ENCODE data around the gene HACL1.
"Not testable (repeated sequence)": the region's sequence is repeated elsewhere in the genome, so short reads cannot be mapped to it uniquely, and the experiment has no call there.

Gene HACL1

DNA sequence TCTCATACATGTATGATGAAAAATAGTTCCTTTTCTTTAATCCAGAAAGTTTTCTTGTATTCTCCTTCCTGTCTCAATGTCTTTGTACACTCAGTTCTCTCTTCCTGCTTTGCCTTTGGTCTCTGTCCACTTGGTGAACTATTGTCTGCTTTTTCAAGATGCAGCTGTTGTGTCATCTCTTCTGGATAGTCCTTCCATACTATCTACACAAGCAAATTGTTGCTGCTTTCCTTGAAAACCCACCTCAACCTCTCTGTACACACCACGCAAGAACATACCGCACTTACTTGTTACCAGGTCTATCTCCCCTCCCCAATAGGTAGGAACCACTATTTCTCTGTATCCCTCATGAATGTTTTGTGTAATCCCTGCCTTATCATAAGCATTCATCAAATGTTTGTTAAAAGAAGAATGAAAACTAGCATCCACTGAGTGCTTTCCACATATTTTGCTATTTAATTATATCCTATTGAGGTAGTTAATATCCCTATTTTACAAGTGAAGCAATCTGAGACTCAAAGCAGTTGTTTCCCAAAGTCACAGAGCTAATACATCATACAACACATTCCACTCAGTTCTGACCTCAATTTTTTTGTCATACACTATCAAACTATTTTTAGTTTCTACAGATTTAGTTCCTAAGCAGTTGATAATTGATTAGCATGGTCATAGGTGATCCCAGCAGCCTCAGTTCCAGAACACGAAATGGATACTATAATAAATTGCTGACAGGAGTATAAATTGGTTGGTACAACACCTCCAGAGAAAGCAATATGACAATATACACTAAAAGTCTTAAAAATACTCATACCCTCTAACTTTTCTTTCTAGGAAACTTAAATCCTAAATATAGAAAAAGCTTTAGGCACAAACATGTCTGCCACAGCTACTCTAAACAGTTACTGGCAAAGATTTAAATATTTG lies 19.6 kb downstream of the HACL1 start:
- DNase-seq (ENCODE audit: low spot score) (no peak), FAIRE-seq (no peak)

DNA sequence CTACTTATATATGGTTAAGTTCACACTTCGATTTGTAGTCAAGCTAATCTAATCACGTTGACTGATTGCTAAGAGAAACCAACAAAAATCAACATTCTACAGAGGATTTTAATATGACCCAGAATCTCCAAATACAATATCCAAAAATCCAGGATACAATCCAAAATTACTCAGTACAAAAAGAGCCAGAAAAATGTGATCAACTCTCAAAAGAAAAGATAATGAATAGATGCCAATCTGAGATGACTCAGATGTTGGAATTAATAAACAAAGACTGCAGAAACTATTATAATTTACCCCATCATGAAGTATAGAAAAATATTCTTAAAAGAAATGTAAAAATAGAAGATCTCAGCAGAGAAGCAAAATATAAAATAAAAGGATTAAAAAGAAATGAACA lies 22.3 kb downstream of the HACL1 start:
- DNase-seq (ENCODE audit: low spot score): no peak

DNA sequence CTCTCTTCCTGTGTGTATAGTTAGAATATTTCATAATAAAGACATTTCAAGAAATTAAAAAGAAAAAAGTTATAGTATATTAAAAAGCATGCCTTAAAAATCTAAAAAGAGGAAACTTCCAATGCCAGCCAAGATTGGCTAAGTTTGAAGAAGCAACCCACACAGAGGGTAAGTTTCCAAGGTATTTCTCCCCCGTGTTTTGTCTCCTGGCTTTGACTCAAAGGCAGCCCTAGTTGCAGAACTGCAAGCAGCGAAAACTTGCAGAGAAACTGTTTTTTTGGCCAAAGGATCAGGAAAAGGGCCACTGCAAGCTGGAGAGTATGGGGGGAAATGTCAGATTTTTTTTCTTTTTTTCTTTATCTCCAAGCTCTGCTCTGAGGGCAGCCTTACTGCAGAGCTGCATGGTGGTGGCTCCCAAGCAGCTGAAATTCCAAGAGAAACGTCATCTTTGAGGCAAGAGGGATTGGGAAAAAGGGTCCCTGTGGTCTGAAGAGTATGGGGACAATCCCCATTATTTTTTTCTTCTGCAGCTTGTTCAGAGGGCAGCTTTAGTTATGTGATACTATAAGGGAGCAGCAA lies 23.0 kb downstream of the HACL1 start:
- FAIRE-seq (no peak), DNase-seq (ENCODE audit: low spot score) (no peak)

More for the DNA sequence above, 22.3 kb downstream of the HACL1 start:
- no peak for FAIRE-seq

DNA sequence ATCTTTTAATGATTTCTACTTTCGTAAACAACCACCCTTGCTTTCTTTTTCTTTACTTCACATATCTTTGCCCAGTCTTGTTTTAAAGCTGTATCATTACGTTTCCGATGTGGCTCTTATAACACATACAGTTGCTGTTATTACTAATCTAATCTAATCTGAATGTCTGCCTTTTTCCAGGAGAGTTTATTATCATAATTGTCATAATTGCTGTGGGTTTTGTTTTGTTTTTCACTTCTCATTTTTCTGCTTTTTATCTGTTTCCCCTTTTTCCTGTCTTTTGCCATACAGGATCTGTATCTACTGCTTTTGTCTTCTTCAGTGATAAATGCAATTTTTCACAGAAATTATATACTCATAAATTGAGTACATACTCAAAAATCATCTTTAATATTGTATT lies 24.9 kb downstream of the HACL1 start:
- no peak for DNase-seq (ENCODE audit: low spot score)
- FAIRE-seq: no peak

DNA sequence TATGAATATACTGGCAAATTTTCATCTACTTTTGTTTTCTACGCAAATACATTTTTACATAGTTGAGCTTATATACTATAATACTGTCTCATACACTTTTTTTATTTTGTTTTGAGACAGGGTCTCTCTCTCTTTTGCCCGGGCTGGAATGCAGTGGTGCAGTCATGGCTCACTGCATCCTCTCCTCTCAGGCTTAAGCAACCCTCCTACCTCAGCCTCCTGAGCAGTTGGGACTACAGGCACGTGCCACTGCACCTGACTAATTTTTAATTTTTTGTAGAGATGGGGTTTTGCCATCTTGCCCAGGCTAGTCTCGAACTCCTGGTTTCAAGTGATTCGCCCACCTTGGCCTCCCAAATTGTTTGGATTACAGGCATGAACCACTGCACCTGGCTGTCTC lies 25.9 kb downstream of the HACL1 start:
- FAIRE-seq (no peak), DNase-seq (ENCODE audit: low spot score) (no peak)

DNA sequence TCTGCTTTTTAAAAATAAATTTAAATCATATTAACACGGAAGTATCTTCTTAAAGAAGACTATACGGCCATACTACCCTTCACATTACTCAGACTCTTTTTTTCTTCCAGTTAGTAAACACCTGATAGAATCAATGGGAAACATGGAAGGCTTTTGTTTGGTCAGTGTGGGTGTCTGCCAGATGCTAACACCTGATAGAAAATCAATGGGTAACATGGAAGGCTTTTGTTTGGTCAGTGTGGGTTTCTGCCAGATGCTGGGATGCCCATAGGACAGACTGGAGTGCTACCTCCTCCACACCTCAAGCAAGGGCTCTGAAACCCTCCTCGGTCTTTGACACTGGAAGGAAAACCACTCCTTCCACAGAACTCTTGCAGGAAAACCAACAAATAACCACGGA lies 29.2 kb downstream of the HACL1 start:
- FAIRE-seq: no peak
- DNase-seq (ENCODE audit: low spot score): no peak

DNA sequence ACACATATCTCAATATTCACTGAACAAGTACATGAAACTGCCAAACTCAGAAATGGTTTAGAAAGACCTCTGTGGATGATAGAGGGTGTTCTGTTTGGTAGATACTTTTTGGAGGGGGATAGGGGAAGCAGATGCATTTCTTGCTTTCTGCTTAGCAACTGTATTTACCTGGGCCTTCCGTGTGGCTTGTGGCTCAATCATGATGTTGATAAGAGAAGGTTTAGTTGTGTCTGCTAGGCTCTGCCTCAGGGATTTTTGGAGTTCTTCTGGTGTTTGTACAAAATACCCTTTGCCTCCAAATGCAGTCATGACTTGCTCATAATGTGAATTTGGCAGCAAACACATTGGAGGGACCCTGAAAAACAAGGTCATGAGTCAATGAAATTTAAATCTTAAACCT lies 38.2 kb downstream of the HACL1 start:
- no peak for DNase-seq (ENCODE audit: low spot score)
- no peak for FAIRE-seq

DNA sequence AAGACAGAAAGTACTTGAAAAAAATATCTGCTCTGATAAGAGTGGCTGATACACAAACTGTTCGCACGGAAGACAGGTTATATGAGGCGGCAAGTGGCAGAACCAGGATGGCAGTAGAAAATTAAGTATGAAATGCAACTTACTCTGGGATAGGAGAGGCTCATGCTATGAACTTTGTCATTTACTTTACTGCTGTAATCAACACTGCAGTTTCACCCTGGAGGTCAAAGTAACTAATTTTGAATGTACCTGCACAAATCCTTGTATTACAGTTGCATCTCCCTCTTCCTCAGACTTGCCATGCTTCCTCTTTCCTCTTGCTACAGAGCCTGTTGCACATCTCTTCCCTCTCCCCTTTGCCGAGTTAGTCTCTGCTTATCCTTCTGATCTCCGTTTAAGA lies 38.8 kb downstream of the HACL1 start:
- FAIRE-seq (no peak), DNase-seq (ENCODE audit: low spot score) (no peak)

DNA sequence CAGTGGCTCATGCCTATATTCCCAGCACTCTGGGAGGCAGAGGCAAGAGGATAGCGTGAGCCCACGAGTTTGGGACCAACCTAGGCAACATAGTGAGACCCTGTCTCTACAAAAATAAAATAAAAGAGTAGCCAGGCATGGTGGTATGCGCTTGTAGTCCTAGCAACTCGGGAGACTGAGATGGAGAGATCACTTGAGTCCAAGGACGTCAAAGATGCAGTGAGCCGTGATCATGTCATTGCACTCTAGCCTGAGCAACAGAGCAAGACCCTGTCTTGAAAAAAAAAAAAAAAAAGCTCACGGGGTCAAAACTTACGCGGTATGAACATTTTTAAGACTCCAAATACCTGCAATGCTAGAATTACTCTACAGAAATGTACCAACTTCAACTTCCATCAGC lies 42.8 kb downstream of the HACL1 start:
- FAIRE-seq: no peak
- no peak for DNase-seq (ENCODE audit: low spot score)

DNA sequence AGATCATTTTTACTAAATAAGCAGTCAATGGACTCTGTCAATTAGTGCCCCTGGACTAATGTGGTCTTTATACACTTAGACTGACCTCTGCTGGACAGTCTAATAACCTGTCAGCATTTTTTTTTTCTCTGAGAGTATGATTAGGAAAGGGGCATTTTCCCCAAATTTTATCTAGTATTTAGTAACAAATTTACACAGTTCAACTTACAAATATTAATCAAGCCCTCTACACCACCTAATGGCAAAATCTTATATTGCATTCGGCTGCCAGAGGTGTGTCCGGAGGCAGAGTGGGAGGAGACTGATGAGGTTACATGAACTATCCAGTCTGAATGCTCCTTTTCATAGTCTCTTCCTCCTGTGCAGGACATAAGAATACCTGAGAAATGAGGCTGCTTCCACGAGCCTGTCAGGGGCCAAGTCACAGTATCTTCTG lies 43.8 kb downstream of the HACL1 start:
- peak; percentile 78 for FAIRE-seq

DNA sequence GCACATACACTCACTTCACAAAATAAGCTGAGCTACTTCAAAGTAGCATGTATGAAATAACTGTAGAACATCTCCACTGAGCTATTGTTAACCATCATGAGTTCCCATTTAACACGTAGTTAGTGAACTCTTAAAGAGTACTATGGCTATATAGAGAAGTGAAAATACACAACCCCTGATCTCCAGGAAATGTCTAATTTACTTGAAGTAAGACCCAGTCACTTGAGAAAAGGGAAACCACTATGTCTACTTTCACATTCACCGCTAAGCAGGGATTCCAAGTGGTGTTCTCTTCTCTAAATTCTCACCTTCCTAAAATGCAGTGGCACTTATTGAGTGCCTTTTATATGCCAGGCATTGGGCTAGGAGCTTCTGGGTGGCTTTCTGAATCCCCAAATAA lies 44.9 kb downstream of the HACL1 start:
- FAIRE-seq (no peak), DNase-seq (ENCODE audit: low spot score) (no peak)

More for the DNA sequence above, 43.8 kb downstream of the HACL1 start:
- DNase-seq (ENCODE audit: low spot score): peak; percentile 57

DNA sequence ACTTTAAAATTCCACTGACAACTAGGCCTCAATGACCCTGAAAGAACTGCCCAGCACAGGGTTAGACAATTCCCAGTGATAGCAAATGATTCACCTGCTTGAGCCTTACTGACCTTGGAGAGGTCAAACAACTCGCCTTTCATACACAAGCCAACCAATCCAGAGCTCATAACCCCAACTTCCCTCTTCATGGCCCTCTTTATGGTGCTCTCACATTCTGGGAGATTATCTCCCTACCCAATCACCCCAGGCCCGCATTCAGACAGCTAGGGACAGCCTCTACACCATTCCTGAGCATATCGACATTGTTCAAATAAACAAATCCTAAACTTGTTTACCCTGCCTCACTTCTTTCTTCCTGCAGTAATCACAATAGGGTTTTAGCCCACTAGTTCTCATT lies 47.6 kb downstream of the HACL1 start:
- DNase-seq (ENCODE audit: low spot score) (no peak), FAIRE-seq (no peak)

DNA sequence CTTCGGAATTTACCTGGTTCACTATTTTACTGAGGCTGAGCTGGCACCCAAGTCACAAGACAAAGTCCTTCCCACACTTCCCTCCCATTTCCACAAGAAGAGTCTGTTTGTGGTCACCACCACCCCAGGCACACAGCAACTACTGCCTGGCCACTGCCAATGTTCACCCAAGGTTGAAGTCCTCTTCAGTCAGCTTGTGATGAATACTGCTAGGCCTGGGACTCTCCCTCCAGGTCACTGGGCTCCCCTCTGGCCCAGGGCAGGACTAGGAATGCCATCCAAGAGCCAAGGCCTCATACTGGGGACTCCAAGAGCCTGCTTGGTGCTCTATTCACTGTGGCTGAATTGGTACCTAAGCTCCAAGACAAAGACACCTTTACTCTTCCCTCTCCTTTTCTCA lies 49.5 kb downstream of the HACL1 start:
- no peak for DNase-seq (ENCODE audit: low spot score)
- no peak for FAIRE-seq

DNA sequence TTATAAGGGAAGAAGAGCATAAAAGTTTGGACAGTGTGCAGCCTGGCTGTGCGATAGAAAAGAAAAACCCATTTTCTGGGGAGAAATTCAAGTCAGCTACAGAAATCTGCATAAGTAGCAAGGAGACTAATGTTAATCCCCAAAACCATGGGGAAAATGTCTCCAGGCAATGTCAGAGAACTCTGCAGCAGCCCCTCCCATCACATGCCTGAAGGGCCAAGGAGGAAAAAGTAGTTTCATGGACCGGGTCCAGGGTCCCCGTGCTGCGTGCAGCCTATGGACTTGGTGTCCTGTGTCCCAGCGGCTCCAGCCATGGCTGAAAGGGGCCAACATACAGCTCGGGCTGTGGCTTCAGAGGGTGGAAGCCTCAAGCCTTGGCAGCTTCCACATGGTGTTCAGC lies 51.5 kb downstream of the HACL1 start:
- FAIRE-seq: no peak
- DNase-seq (ENCODE audit: low spot score): no peak

DNA sequence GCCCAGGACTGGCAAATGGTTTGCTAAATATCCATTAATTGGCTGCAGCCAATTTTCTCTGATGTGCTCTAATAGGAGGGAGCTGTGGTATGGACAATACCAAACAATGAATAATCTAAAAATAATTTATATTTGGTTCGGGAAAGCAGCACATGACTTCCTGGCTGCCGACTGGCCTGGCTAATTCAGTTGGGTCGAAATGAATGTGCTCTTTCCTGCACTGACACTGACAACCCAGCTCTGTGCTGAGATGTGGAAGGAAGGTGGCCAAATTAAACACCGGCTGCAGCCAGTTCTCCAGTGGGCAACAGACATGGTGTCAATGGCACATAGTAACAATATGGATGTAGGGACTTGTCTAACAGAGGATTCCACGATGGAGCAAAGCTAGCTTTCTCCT lies 58.8 kb downstream of the HACL1 start:
- FAIRE-seq: no peak
- DNase-seq (ENCODE audit: low spot score): no peak

DNA sequence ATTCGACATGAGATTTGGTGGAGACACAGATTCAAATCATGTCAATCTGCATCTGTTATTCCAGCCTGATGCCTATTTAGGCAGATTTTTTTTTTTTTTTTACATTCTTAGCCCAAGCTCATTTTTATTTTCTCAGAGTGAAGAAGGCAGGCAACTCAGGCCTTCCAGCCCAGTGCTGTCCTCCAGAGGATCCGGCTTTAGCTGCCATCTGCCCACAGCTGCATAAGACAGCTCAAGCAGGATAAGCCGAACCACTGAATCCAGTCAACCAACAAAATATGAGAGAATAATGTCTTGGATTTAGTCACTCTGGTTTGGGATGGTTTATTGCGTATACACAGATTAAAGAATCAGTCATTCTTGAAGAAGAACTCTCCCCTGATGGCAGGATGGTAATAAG lies 60.0 kb downstream of the HACL1 start:
- FAIRE-seq (no peak), DNase-seq (ENCODE audit: low spot score) (no peak)

DNA sequence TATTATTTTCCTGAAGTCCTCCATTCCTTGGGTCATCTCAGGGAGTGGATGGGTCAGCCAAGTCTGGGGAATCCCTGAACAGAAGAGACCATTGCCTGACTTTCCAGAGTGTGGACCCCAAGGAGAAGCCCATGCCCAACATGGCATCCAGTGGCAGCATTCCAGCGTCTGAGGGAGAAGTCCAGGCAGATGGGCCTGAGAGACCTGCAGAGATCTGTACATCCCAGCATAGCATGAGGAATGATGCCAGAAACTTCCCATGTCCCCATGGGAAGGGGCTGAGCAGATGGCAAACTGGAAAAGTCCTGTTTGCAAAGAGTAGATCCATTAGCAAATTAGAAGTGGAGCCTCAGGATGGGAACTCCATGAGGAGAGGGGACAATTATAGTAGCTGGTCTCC lies 62.3 kb downstream of the HACL1 start:
- FAIRE-seq (no peak), DNase-seq (ENCODE audit: low spot score) (no peak)

DNA sequence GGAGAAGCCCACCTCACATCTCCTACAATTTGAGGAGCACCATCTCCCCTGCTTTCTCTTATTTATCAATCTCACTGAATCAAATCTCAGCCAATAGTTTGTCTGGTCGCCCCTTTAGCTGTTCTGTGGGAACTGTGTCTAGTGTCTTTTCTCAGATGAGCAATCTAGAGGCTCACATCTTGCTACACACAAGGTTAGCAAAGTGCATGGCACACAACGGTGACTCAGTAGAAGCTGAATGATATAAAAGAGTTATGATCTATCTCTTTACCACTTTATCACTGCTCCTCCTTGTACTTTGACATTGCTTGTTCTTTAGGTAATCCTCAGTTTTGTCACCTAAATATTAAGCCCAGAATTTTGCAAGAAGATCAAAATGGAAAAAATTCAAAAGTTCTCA lies 63.0 kb downstream of the HACL1 start:
- FAIRE-seq (no peak), DNase-seq (ENCODE audit: low spot score) (no peak)

DNA sequence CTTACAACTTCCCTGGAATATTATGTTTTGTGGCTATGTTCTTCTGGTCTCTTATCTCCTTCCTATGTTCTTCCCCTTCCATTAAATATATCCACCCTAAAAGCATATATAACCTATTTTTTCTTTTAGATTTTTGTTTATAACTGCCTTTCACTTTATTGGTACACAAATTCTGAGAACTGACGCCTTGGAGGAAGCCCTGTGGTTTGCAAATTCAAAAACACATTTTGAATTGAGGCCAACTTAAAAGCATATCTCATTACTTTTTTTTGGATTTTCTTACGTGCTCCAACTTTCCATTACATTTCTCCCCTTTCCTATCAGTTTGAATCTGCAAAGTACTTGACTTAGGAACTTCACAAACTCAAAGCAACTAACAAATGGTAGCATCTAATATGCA lies 64.5 kb downstream of the HACL1 start:
- DNase-seq (ENCODE audit: low spot score) (no peak), FAIRE-seq (no peak)

DNA sequence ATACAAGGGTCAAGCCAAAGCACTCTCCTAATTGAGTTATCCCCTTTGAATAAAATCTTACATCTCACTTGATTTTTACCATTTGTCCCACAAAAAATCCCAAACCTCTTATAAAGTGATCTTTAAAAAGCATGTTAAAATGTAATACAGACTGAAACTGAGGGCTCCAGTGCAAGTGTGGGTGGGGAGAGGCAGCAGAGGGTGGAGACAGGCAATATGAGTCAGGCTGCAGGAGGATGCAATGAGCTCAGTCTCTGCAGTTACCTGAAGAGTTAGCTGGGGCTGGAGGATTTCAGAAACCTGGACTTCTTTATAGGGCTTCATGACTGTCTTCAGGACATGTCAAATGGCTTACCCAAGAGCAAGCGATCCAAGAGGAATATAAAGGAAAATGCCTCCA lies 65.6 kb downstream of the HACL1 start:
- DNase-seq (ENCODE audit: low spot score) (no peak), FAIRE-seq (no peak)

DNA sequence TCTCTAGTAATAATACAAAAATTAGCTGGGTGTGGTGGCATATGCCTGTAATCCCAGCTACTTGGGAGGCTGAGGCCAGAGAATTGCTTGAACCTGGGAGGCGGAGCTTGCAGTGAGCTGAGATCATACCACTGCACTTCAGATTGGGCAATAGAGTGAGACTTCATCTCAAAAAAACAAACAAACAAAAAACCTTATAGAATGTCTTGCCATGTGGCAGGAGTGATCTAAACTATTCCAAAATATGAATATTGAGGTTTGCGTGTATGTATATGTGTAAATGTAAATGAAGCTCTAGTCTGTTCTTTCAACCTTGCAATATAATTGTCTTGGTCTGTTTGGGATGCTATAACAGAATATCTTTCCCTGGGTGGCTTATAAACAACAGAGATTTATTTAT lies 68.8 kb downstream of the HACL1 start:
- FAIRE-seq; DNase-seq (ENCODE audit: low spot score): not testable (repeated sequence)

DNA sequence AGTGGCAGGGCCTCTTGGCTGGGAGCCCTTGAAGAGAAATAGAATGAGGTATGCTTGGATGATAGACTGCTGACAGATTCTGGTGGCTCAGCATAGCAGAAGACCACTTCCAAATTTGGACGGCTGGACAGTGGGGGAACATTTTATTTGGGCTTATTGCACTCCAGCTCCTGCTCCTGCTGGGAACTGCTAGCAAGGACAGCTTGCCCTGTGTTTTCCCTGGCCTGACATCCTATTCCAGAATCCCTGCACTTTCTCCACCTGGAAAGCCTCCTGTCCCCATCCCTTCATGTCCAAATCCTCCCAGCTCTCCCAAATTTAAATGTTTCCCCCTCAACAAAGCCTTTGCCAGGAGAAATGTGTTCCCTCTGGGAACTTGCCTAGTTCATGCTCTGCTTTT lies 70.0 kb downstream of the HACL1 start:
- FAIRE-seq: no peak
- DNase-seq (ENCODE audit: low spot score): no peak
